22Rv1 (cell line): ENCODE measurements around the gene NOP53.

Source experiments
- CTCF ChIP-seq: fragments of 450-650 bp; IDR thresholded peaks from 2 replicates; pipeline ENCODE4 v1.5.1; 2017; ENCODE audit warnings: mild to moderate bottlenecking
- ZFX ChIP-seq: fragments of 450-650 bp; IDR thresholded peaks from 2 replicates; pipeline ENCODE4 v1.6.1; 2017; ENCODE audit warnings: antibody characterized with exemption, borderline replicate concordance

DNA sequence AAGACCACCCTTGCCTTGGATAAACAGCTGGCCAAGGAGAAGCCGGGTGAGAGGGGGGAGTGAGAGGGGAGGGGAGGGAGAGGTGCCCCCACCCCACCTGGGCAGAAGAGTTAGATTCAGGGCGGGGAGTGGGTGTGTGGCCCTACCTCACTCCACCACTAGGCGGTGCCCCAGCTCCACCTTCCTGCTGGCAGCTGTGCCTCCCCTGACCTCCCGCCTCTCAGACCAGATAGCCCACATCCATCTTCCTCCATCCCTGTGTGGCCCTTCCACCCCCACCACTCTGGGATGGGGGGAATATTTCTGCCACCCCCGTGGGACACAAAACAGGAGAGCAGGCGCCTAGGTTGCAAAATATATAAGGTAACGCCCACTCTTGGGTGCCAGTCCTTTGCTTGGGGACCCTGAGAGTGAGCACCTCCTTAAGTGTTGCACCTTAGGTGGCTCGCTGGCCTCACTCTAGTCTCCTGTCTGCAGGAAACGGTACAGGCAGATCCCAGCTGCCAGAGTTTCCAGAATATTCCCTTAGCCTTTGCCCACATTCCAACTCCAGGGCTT lies 45.9 kb upstream of the NOP53 start:
- peak; percentile 93 for TF ChIP-seq CTCF
- no peak for TF ChIP-seq ZFX
